Prostate gland (tissue), 2 donors: ENCODE measurements around the gene RRAD.

Experiments
- CTCF ChIP-seq, 4 experiments: fragments of 200-600 bp in 2 of 4; fragments of 450-650 bp in 2 of 4; sonication (generic) in 2 of 4; IDR thresholded peaks; 1 replicate in 3 of 4; 2 replicates in 1 of 4; pipeline ENCODE4 v1.5.1; 2016 to 2019; ENCODE audit warnings: antibody characterized with exemption in 4 of 4, mild to moderate bottlenecking in 2 of 4, moderate library complexity in 2 of 4
- POLR2A ChIP-seq: fragments of 450-650 bp; IDR thresholded peaks from one replicate; pipeline ENCODE4 v1.6.1; 2016; ENCODE audit warnings: antibody characterized with exemption, mild to moderate bottlenecking
- POLR2AphosphoS5 ChIP-seq: sonication (generic); formaldehyde crosslinking; IDR thresholded peaks from one replicate; pipeline ENCODE4 v1.6.1; 2017; ENCODE audit warnings: antibody characterized with exemption

- no peak for TF ChIP-seq CTCF (IDR thresholded peaks at IDR 0.05)
- TF ChIP-seq POLR2AphosphoS5 = no peak
- no peak for TF ChIP-seq POLR2A
These were observed 38.7 kb upstream of the RRAD start for GRCh38 chr16:66964049-66964448.
